ENCODE data around the gene MAPKAPK5. TPM values are rescaled to one million over a fixed set of nuclear protein-coding genes. Genes with fewer than 3 reads are reported as not detected.

Gene MAPKAPK5
- total and polyA plus RNA-seq, 9 of the 15 experiments (the other 6 are each of a cell fraction or from before 2014, with no cell fraction given) = 11.6 to 72.1 (median 60.4) TPM

GRCh38 chr12:111868676-111869588 lies 26.9 kb downstream of the MAPKAPK5 start:
- intact Hi-C loops (cut with micrococcal nuclease) = no loop called here
- no peak for ATAC-seq
- peak; percentile 11 for FAIRE-seq
- no peaks in the 10 kb centered on the region for H3K27me3 ChIP-seq (ENCODE audit: control insufficient read depth in 2 of 2, insufficient read depth in 2 of 2, low read length in 2 of 2)
- no peaks in the 10 kb centered on the region for H3K9me3 ChIP-seq (replicated peaks; ENCODE audit: control insufficient read depth, insufficient read depth, low read depth, low read length)
- in situ Hi-C loops (cut with MboI) = no loop called here
- no peak overlapping the region for H3K27ac ChIP-seq (ENCODE audit: extremely low read depth, low read depth, low read length)
- H3K4me3 ChIP-seq = no peak overlapping the region
- no peak overlapping the region for H2AFZ ChIP-seq (ENCODE audit: low read depth, low read length)
- BruUV-seq (replicated peaks) = no TSS peak
- CTCF ChIA-PET (ENCODE audit: low intra/inter-chr PET ratio) = no interaction called here
- no peak overlapping the region for H3K9ac ChIP-seq (ENCODE audit: insufficient read depth in 1 of 2, low read depth in 2 of 2, low read length in 2 of 2)
- H3K4me1 ChIP-seq (replicated peaks in 1 of 2; ENCODE audit: control insufficient read depth in 2 of 2, insufficient read depth in 2 of 2, low read length in 2 of 2) = no peaks in the 10 kb centered on the region
- no peak for DNase-seq (ENCODE audit: extremely low read depth in 1 of 4, low spot score in 3 of 4)
- H4K20me1 ChIP-seq (replicated peaks; ENCODE audit: control insufficient read depth, insufficient read depth, low read length) = no peaks in the 10 kb centered on the region
- no peaks in the 10 kb centered on the region for H3K9me1 ChIP-seq (ENCODE audit: control insufficient read depth, insufficient read depth, low read length)
- WGBS (ENCODE audit: insufficient coverage, low coverage, missing lambda C conversion rate) = 100% methylated on average over 1 of the region's 2 CpGs
- peaks cover 11% of the 10 kb centered on the region for H3K79me2 ChIP-seq (ENCODE audit: control insufficient read depth, insufficient read depth, low read length)
- POLR2A ChIA-PET = interaction anchor here (0.6 to 1.8 kb wide), 4 partner anchors 8 to 538 kb away, joined by 3 to 4 read pairs (median 3); partner anchors contain the start of gene MAPKAPK5
- peaks cover 87% of the 10 kb centered on the region for H3K36me3 ChIP-seq (ENCODE audit: control insufficient read depth, insufficient read depth, low read length)
- H3K4me2 ChIP-seq (ENCODE audit: insufficient read depth, low read length) = no peak overlapping the region
- TF ChIP-seq WHSC1 (IDR thresholded peaks at IDR 0.05; ENCODE audit: low read length) (no peak), HDAC3 (IDR thresholded peaks at IDR 0.05; ENCODE audit: borderline replicate concordance, partially characterized antibody) (no peak), PTRF (tag; IDR thresholded peaks at IDR 0.05) (no peak), POU5F1 (IDR thresholded peaks at IDR 0.05; ENCODE audit: borderline replicate concordance, low read depth, low read length, partially characterized antibody) (no peak), RERE (CRISPR knock-in tag; IDR thresholded peaks at IDR 0.05; ENCODE audit: borderline replicate concordance) (no peak), TCF3 (CRISPR knock-in tag; IDR thresholded peaks at IDR 0.05) (0 out of 2 replicates have a peak, but pooled peaks have one; percentile 7), PBX2 (CRISPR knock-in tag; IDR thresholded peaks at IDR 0.05; ENCODE audit: low read depth) (no peak), PBX2 (tag; conservative IDR thresholded peaks at IDR 0.05; ENCODE audit: low read depth) (peak; percentile 54), MEIS2 (IDR thresholded peaks at IDR 0.05; ENCODE audit: partially characterized antibody) (peak; percentile 62), FOXK1 (CRISPR knock-in tag; IDR thresholded peaks at IDR 0.05; ENCODE audit: borderline replicate concordance) (no peak), BRF2 (IDR thresholded peaks at IDR 0.05; ENCODE audit: borderline replicate concordance, insufficient read depth, insufficient read length) (no peak)
